Right lobe of liver (tissue), 6 donors: ENCODE data around the gene POGK. TPM values are rescaled to one million over a fixed set of nuclear protein-coding genes. Genes with fewer than 3 reads are reported as not detected.
A peak's percentile ranks its signal among the peaks of the same experiment; 100 is the strongest.
"Not testable (repeated sequence)": the region's sequence is repeated elsewhere in the genome, so short reads cannot be mapped to it uniquely, and the experiment has no call there.

Experiments used
- ATAC-seq, 4 donors: fragments of 200-7000 bp; cut with Tn5 transposase; one replicate each; pipeline ENCODE4 v1.9.1; 2020; ENCODE audit warnings: mild to moderate bottlenecking in 4 of 4, moderate library complexity in 4 of 4
- DNase-seq, 3 donors: peaks; one replicate each; pipeline ENCODE4 v3.0.0-alpha.2; 2020
- H3K27ac ChIP-seq, 3 donors: fragments of 200-600 bp; one replicate each; pipeline ENCODE4 v1.8.0; 2022
- H3K27me3 ChIP-seq, 2 donors: fragments of 200-600 bp; one replicate each; pipeline ENCODE4 v1.8.0; 2022
- H3K36me3 ChIP-seq, 4 donors: fragments of 200-600 bp; sonication (generic) in 1 of 4; one replicate each; pipeline versions ENCODE4 v1.5.1 to v1.8.0; 2017 to 2022; ENCODE audit warnings: control low read depth in 1 of 4
- H3K4me1 ChIP-seq, 4 donors: fragments of 200-600 bp; sonication (generic) in 1 of 4; one replicate each; pipeline versions ENCODE4 v1.5.1 to v1.8.0; 2017 to 2022; ENCODE audit warnings: control low read depth in 1 of 4
- H3K4me3 ChIP-seq, 3 donors: fragments of 200-600 bp; one replicate each; pipeline ENCODE4 v1.8.0; 2022
- H3K9me3 ChIP-seq, 4 donors: fragments of 200-600 bp; sonication (generic) in 1 of 4; one replicate each; pipeline versions ENCODE4 v1.5.1 to v1.8.0; 2017 to 2022; ENCODE audit warnings: control low read depth in 1 of 4
- POLR2A ChIP-seq: fragments of 450-650 bp; IDR thresholded peaks from one replicate; pipeline ENCODE4 v1.6.1; 2017; ENCODE audit warnings: antibody characterized with exemption, mild to moderate bottlenecking
- WGBS: methylation state at CpG from one replicate; pipeline ENCODE4 v1.1.6; 2018; ENCODE audit warnings: low coverage, low lambda C conversion rate; ENCODE audit not compliant: insufficient coverage; ENCODE audit errors: missing lambda C conversion rate; 5-methylcytosine and 5-hydroxymethylcytosine counted together
- intact Hi-C, 2 donors: fragments of 100-400 bp; cut with DNase I; formaldehyde crosslinking; loops; one replicate each; pipeline versions ENCODE4 v1.11.2 to v1.14.1; 2022
- total RNA-seq, 6 experiments: library from RNA; depleted of rRNA in 2 of 6; stranded (reverse); fragments of >200 nt in 2 of 6; fragmentation: NEBNext Ultra II Directional in 3 of 6; extraction: Animal tissue kit (Norgen Biotek cat#: 25700) in 3 of 6; gene quantifications; one replicate each; pipeline versions ENCODE4 v1.1.0 to v1.2.4, GENCODE V29; 2016 to 2023
- TF ChIP-seq, protein P1 (sequence below), 4 donors: fragments of 200-600 bp in 3 of 4; fragments of 450-650 bp in 1 of 4; IDR thresholded peaks; one replicate each; pipeline versions ENCODE4 v1.5.1 to v1.8.0; 2016 to 2022; ENCODE audit warnings: antibody characterized with exemption in 4 of 4, mild to moderate bottlenecking in 2 of 4
- donor health status: DM: no; HTN: yes; CAD: no.
- donor health status: DM: no; HTN: no; CAD: no.
- donor health status: DM: no; HTN: no; CAD: no.
- donor health status: DM: no; HTN: yes; CAD: no.
- donor health status: DM: no; HTN: yes; CAD: no.

Gene POGK
- total RNA-seq, 6 experiments from 2014 or later, result 9.0 to 15.7 (median 12.3) TPM

DNA sequence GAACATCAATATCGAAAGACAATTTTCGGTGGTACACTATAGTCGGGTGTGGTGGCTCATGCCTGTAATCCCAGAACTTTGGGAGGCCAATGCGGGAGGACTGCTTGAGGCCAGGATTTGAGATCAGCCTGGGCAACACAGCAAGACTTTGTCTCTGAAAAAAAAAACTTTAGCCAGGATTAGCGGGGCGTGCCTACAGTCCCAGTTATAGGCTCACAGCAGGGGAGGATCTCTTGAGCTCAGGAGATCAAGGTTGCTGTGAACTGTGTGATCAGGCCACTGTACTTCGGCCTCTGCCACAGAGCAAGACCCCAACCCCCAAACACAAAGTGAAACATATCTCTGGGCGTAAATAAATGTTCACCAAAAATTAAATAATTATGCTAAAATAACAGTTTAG, 35.2 kb downstream of the POGK start:
- Histone ChIP-seq H3K27ac (peak overlapping the region in 2 of 3 donors; percentile 93 to 98), H3K4me3 (peak overlapping the region in 2 of 3 donors; percentile 84 to 95)

GRCh38 chr1:166875302-166875733, 36.0 kb downstream of the POGK start:
- ATAC-seq, result no peak
- no peaks in the 10 kb centered on the region for H3K9me3 ChIP-seq
- H3K27ac ChIP-seq, result peak overlapping the region; percentile 93 to 98 (median 95)
- DNase-seq, result no peak
- no peak for TF ChIP-seq POLR2A
- TF ChIP-seq, protein P1, sequence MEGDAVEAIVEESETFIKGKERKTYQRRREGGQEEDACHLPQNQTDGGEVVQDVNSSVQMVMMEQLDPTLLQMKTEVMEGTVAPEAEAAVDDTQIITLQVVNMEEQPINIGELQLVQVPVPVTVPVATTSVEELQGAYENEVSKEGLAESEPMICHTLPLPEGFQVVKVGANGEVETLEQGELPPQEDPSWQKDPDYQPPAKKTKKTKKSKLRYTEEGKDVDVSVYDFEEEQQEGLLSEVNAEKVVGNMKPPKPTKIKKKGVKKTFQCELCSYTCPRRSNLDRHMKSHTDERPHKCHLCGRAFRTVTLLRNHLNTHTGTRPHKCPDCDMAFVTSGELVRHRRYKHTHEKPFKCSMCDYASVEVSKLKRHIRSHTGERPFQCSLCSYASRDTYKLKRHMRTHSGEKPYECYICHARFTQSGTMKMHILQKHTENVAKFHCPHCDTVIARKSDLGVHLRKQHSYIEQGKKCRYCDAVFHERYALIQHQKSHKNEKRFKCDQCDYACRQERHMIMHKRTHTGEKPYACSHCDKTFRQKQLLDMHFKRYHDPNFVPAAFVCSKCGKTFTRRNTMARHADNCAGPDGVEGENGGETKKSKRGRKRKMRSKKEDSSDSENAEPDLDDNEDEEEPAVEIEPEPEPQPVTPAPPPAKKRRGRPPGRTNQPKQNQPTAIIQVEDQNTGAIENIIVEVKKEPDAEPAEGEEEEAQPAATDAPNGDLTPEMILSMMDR (IDR thresholded peaks at IDR 0.05), result no peak
- whole genome bisulfite sequencing, result 12% methylated on average over 8 of the region's 8 CpGs
- H3K27me3 ChIP-seq, result no peaks in the 10 kb centered on the region
- peak overlapping the region; percentile 84 to 95 (median 84) for H3K4me3 ChIP-seq
- H3K36me3 ChIP-seq, result no peaks in the 10 kb centered on the region
- H3K4me1 ChIP-seq, result peaks cover 0 to 53% (median 13%) of the 10 kb centered on the region in 4 donors
- intact Hi-C loops, result no loop called here

More for the DNA sequence above, 35.2 kb downstream of the POGK start:
- TF ChIP-seq POLR2A, result no peak
- TF ChIP-seq, protein P1 (IDR thresholded peaks at IDR 0.05), result no peak
- ATAC-seq (peak; percentile 46 to 76 (median 58)), DNase-seq (peak; percentile 24 to 83 (median 68))
- H3K4me1 ChIP-seq, result peaks cover 0 to 62% (median 17%) of the 10 kb centered on the region in 4 donors
- no peaks in the 10 kb centered on the region for H3K36me3 ChIP-seq
- H3K27me3 ChIP-seq, result no peaks in the 10 kb centered on the region
- no peaks in the 10 kb centered on the region for H3K9me3 ChIP-seq
- 50% methylated on average over 8 of the region's 8 CpGs for WGBS
- intact Hi-C loops, result no loop called here

DNA sequence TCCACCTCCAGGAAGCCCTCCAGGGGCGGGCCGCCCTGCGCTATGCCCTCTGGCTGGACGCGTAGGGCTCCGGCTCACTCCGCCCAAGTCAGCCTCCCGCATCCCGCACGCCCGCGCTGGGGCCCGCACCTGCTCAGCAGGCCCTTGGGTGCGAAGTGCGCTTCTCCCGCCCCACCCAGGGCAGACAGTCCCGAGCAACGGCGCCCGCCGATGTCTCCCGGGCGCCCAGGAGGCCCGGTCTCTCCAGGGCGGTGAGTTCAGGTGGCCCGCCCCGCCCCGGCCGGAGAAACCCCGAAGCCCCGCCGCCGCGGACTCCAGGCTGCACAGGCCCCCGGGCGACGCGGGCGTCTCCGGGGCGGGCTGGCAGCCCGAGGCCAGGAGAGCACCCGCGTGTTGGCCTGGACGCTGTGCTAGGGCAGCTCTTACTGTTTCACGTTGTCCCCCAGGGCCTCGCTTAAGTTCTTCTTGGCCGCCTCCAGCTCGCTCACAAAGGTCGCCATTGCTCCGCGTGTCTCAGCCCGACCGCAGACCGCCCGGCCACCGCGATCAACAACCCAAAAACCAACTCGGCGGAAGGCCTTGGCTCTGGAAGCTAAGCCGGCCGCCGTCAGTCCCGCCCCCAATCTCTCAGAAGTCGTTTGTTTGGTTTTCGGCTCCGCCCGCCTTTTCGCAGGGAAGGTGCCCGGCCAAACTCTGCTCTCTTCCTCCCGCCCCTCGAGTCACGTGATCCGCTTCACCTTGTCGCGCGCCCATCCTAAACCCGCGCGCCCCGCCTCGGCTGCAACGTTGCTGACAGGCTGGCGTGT, 36.7 kb downstream of the POGK start, which contains the start of gene TADA1:
TSS of gene TADA1 (minus strand) at position 531 of the 806 bp plus-strand sequence. CDS start at position 500, 31 bp downstream.
- ATAC-seq (peak; percentile 86 to 93 (median 90)), DNase-seq (peak; percentile 99)
- no peaks in the 10 kb centered on the region for H3K9me3 ChIP-seq
- H3K27ac ChIP-seq, result peak within 1 kb of the TSS; percentile 93 to 98 (median 95)
- H3K4me3 ChIP-seq, result peak within 1 kb of the TSS; percentile 84 to 95 (median 84)
- WGBS, result 0% methylated on average over 15 of the region's 84 CpGs
- H3K27me3 ChIP-seq, result no peaks in the 10 kb centered on the region
- no peaks in the 10 kb centered on the region for H3K36me3 ChIP-seq
- TF ChIP-seq, protein P1 (IDR thresholded peaks at IDR 0.05), result peak in 2 of 4 donors; percentile 34 to 46
- peak; percentile 89 for TF ChIP-seq POLR2A
- peaks cover 0 to 47% (median 10%) of the 10 kb centered on the region in 4 donors for H3K4me1 ChIP-seq
- intact Hi-C loops, result no loop called here

DNA sequence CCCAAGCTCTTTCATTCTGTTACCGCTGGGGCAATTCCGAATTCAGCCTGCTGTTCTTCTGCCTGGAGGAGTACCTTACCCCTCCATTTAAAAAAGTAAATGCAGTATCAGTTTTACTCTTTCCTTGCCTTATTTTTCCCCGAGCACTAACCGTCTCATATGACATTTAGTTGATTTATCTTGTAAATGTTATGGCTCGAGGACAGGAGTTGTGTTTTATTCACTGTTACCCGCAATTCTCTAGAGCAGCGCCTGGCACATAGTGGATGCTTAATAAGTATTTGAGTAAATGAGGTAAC, 37.2 kb downstream of the POGK start:
- Histone ChIP-seq H3K4me1 (peaks cover 0 to 41% (median 8%) of the 10 kb centered on the region in 4 donors), H3K27me3 (no peaks in the 10 kb centered on the region), H3K36me3 (no peaks in the 10 kb centered on the region), H3K9me3 (no peaks in the 10 kb centered on the region), H3K4me3 (peak overlapping the region in 2 of 3 donors; percentile 84 to 95), H3K27ac (peak overlapping the region in 1 of 3 donors; percentile 98)
- TF ChIP-seq, protein P1 (IDR thresholded peaks at IDR 0.05), result peak in 2 of 4 donors; percentile 21 to 27
- no peak for TF ChIP-seq POLR2A
- DNase-seq (no peak), ATAC-seq (no peak)
- intact Hi-C loops, result no loop called here
- WGBS, result 0% methylated on average over 7 of the region's 7 CpGs

DNA sequence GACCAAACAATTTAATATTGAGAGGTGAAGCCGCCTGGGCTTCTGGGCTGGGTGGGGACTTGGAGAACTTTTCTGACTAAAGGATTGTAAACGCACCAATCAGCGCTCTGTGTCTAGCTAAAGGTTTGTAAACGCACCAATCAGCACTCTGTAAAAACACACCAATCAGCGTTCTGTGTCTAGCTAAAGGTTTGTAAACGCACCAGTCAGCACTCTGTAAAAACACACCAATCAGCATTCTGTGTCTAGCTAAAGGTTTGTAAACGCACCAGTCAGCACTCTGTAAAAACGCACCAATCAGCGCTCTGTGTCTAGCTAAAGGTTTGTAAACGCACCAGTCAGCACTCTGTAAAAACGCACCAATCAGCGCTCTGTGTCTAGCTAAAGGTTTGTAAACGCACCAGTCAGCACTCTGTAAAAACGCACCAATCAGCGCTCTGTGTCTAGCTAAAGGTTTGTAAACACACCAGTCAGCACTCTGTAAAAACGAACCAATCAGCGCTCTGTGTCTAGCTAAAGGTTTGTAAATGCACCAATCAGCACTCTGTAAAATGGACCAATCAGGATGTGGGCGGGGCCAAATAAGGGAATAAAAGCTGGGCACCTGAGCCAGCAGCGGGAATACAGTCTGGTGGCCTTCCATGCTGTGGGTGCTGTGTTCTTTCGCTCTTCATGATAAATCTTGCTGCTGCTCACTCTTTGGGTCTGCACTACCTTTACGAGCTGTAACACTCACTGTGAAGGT, 39.1 kb downstream of the POGK start:
- H3K27ac ChIP-seq, H3K9me3 ChIP-seq, DNase-seq, H3K4me3 ChIP-seq, ATAC-seq, H3K36me3 ChIP-seq, H3K27me3 ChIP-seq, intact Hi-C loops: not testable (repeated sequence)
- peaks cover 0 to 25% (median 0%) of the 10 kb centered on the region in 4 donors for H3K4me1 ChIP-seq
- 95% methylated on average over 12 of the region's 21 CpGs for WGBS
